Measurements from ENCODE around the gene ATG4C. TPM values are rescaled to one million over a fixed set of nuclear protein-coding genes. Genes with fewer than 3 reads are reported as not detected.
"Not testable (repeated sequence)": the region's sequence is repeated elsewhere in the genome, so short reads cannot be mapped to it uniquely, and the experiment has no call there.

The ATG4C gene
- total RNA-seq, 6 experiments from 2014 or later: 9.4 to 11.7 (median 10.6) TPM

DNA sequence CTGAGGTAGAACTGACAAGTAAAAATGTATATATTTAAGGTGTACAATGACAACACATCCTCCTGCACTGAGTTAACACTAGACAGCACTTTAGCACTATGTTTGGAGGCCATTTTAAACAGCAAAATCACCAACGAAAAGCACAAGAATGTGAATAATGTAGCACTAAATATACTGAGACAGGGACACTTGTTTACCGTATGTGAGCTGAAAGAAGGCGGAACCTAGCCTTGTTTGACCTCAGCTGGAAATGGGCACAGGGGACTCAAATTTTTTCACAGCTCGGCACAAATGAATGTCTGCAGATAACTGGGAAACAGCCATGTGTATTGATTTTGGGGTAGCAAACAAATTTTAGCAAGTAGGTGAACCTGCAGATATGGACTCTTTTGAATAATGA, 18.0 kb upstream of the ATG4C start:
- H3K36me3 Mint-ChIP-seq (ENCODE audit: low read depth): no peaks in the 10 kb centered on the region
- H3K4me3 Mint-ChIP-seq: no peak overlapping the region
- H3K9me3 Mint-ChIP-seq: no peaks in the 10 kb centered on the region
- H3K27me3 Mint-ChIP-seq (ENCODE audit: insufficient read depth): peaks cover 5% of the 10 kb centered on the region
- no peaks in the 10 kb centered on the region; the same call in 1 of the 2 replicates for H3K4me1 Mint-ChIP-seq (ENCODE audit: low read depth)
- DNase-seq: no peak
- H3K27ac Mint-ChIP-seq: no peak overlapping the region
- TF ChIP-seq CTCF (IDR thresholded peaks at IDR 0.05): no peak

GRCh38 chr1:62768551-62768950, 15.4 kb upstream of the ATG4C start:
- H3K27me3 Mint-ChIP-seq (ENCODE audit: insufficient read depth); DNase-seq; H3K9me3 Mint-ChIP-seq; H3K4me1 Mint-ChIP-seq (ENCODE audit: low read depth); H3K4me3 Mint-ChIP-seq; H3K36me3 Mint-ChIP-seq (ENCODE audit: low read depth); H3K27ac Mint-ChIP-seq: not testable (repeated sequence)

DNA sequence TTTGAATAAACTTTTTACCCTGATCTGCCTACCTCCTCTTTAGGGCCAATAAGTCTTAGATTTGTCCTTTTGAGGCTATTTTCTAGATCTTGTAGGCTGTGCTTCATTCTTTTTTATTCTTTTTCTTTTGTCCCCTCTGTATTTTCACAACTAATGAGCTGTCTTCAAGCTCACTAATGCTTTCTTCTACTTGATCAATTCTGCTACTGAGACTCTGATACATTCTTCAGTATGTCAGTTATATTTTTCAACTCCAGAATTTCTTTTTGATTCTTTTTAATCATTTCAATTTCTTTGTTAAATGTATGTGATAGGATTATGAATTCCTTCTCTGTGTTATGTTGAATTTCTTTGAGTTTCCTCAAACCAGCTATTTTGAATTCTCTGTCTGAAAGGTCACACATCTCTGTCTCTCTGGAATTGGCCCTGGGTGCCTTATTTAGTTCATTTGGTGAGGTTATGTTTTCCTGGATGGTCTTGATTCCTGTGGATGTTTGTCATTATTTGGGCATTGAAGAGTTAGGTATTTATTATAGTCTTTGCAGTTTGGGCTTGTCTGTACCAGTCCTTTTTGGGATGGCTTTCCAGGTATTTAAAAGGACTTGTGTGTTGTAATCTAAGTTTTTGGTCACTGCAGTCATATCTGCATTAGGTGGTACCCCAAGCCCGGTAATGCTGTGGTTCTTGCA, 11.2 kb upstream of the ATG4C start:
- Mint-ChIP-seq H3K36me3 (ENCODE audit: low read depth) (no peaks in the 10 kb centered on the region), H3K4me3 (no peak overlapping the region), H3K27me3 (ENCODE audit: insufficient read depth) (peaks cover 9% of the 10 kb centered on the region), H3K9me3 (no peaks in the 10 kb centered on the region), H3K27ac (no peak overlapping the region), H3K4me1 (ENCODE audit: low read depth) (no peaks in the 10 kb centered on the region)
- no peak for DNase-seq
- no peak for TF ChIP-seq CTCF (IDR thresholded peaks at IDR 0.05)

- Mint-ChIP-seq H3K9me3 (no peaks in the 10 kb centered on the region), H3K4me1 (ENCODE audit: low read depth) (no peaks in the 10 kb centered on the region), H3K27me3 (ENCODE audit: insufficient read depth) (peaks cover 13% of the 10 kb centered on the region), H3K36me3 (ENCODE audit: low read depth) (no peaks in the 10 kb centered on the region), H3K4me3 (no peak overlapping the region), H3K27ac (no peak overlapping the region)
- no peak for DNase-seq
- TF ChIP-seq CTCF (IDR thresholded peaks at IDR 0.05): no peak
Measured at GRCh38 chr1:62774006-62774405, 9.9 kb upstream of the ATG4C start.

DNA sequence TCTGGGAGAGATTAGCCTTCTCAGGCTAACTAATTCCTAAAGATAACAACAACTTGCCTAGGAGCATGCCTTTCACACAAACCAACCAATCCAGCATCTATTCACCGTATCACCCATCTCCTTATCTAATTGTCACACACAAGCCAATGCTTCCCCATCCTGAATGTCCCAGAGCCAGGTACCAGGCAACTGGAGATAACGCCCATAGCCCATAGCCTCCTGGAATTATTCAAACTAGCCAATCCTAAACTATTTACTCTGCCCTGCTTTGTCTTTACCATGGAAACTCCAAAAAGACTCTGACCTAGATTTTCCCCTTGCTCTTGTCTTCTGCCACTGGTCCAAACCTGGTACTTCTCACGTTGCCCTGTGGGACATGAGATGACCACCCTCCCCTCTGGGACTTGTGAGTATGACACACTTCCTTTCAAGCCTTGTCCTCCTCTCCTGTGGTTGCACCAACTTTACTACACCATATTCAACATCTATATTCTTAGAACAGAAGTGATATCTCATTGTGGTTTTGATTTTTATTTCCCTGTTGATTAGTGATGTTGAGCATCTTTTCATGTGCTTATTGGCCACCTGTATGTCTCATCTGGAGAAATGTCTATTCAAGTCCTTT, 8.8 kb upstream of the ATG4C start:
- Mint-ChIP-seq H3K27ac (no peak overlapping the region), H3K4me3 (no peak overlapping the region), H3K4me1 (ENCODE audit: low read depth) (no peaks in the 10 kb centered on the region), H3K27me3 (ENCODE audit: insufficient read depth) (peaks cover 13% of the 10 kb centered on the region), H3K9me3 (no peaks in the 10 kb centered on the region), H3K36me3 (ENCODE audit: low read depth) (no peaks in the 10 kb centered on the region)
- DNase-seq: no peak
- TF ChIP-seq CTCF (IDR thresholded peaks at IDR 0.05): no peak

- peaks cover 13% of the 10 kb centered on the region for H3K27me3 Mint-ChIP-seq (ENCODE audit: insufficient read depth)
- H3K36me3 Mint-ChIP-seq (ENCODE audit: low read depth): no peaks in the 10 kb centered on the region
- no peak overlapping the region for H3K27ac Mint-ChIP-seq
- DNase-seq: no peak
- no peak overlapping the region for H3K4me3 Mint-ChIP-seq
- no peaks in the 10 kb centered on the region for H3K9me3 Mint-ChIP-seq
- H3K4me1 Mint-ChIP-seq (ENCODE audit: low read depth): peaks cover 9% of the 10 kb centered on the region; the same call in 1 of the 2 replicates
- TF ChIP-seq CTCF (IDR thresholded peaks at IDR 0.05): no peak
Measured at GRCh38 chr1:62778208-62778607, 5.7 kb upstream of the ATG4C start.
